Transverse colon (tissue), 4 donors: ENCODE results near the gene ANO4. TPM values are rescaled to one million over a fixed set of nuclear protein-coding genes. Genes with fewer than 3 reads are reported as not detected.

Experiments
- DNase-seq: peaks from one replicate; pipeline ENCODE4 v3.0.0-alpha.2; 2019
- H3K27ac ChIP-seq, 4 donors: fragments of 200-600 bp; sonication (generic); 2 replicates each; pipeline ENCODE4 v1.5.1; 2016 to 2018; ENCODE audit warnings: inconsistent platforms in 4 of 4
- H3K27me3 ChIP-seq: fragments of 200-600 bp; sonication (generic); 2 replicates; pipeline ENCODE4 v1.5.1; 2017; ENCODE audit warnings: inconsistent platforms
- H3K36me3 ChIP-seq, 4 donors: fragments of 200-600 bp; sonication (generic); 2 replicates each; pipeline ENCODE4 v1.5.1; 2017 to 2019; ENCODE audit warnings: inconsistent platforms in 4 of 4
- H3K4me1 ChIP-seq, 4 donors: fragments of 200-600 bp; sonication (generic); 2 replicates each; pipeline ENCODE4 v1.5.1; 2017 to 2020; ENCODE audit warnings: inconsistent platforms in 4 of 4
- H3K4me3 ChIP-seq, 4 donors: fragments of 200-600 bp; sonication (generic); 1 replicate in 1 of 4; 2 replicates in 3 of 4; pipeline versions ENCODE4 v1.5.1 to v1.6.1; 2017 to 2019; ENCODE audit warnings: inconsistent platforms in 4 of 4
- H3K9me3 ChIP-seq, 2 donors: fragments of 200-600 bp; sonication (generic); 2 replicates each; pipeline ENCODE4 v1.5.1; 2017 to 2019; ENCODE audit warnings: inconsistent platforms in 2 of 2
- CTCF ChIP-seq, 5 experiments: fragments of 200-600 bp in 3 of 5; fragments of 450-650 bp in 2 of 5; sonication (generic) in 3 of 5; IDR thresholded peaks; 1 replicate in 2 of 5; 2 replicates in 3 of 5; pipeline ENCODE4 v1.5.1; 2016 to 2017; ENCODE audit warnings: antibody characterized with exemption in 5 of 5, inconsistent platforms in 3 of 5, mild to moderate bottlenecking in 2 of 5, moderate library complexity in 1 of 5
- EP300 ChIP-seq: sonication (generic); formaldehyde crosslinking; IDR thresholded peaks from one replicate; pipeline ENCODE4 v1.6.1; 2017; ENCODE audit warnings: antibody characterized with exemption, low read depth
- POLR2A ChIP-seq: fragments of 450-650 bp; IDR thresholded peaks from one replicate; pipeline ENCODE4 v1.6.1; 2016; ENCODE audit warnings: antibody characterized with exemption, mild to moderate bottlenecking, moderate library complexity
- POLR2AphosphoS5 ChIP-seq, 3 donors: sonication (generic); formaldehyde crosslinking; IDR thresholded peaks; one replicate each; pipeline ENCODE4 v1.6.1; 2016; ENCODE audit warnings: antibody characterized with exemption in 3 of 3
- WGBS, 2 donors: methylation state at CpG; one replicate each; pipeline ENCODE4 v1.1.5; 2018; ENCODE audit warnings: low coverage in 1 of 2; 5-methylcytosine and 5-hydroxymethylcytosine counted together
- in situ Hi-C, 4 donors: fragments of 200-750 bp; cut with MboI; loops; one replicate each; pipeline versions ENCODE4 v1.15.0 to v1.15.1; 2017; ENCODE audit warnings: low sequenced_read_pairs in 3 of 4, low pct_ligation_motif_present in 1 of 4, low pct_unique_long_range_greater_than_20kb in 1 of 4
- intact Hi-C: fragments of 100-400 bp; cut with DNase I; formaldehyde crosslinking; loops from one replicate; pipeline ENCODE4 v1.15.1; 2023; ENCODE audit warnings: low total_unique reads
- total RNA-seq, 4 donors: library from RNA; depleted of rRNA; stranded (reverse); fragments of >200 nt; gene quantifications; one replicate each; pipeline ENCODE4 v1.1.0, GENCODE V29; 2016

The ANO4 gene
- total RNA-seq, 4 donors from 2014 or later = 0.14 TPM; not detected in 3

GRCh38 chr12:100954118-100954517 is 159.5 kb downstream of the ANO4 start:
- in situ Hi-C loops = no loop called here

GRCh38 chr12:100955139-100955538 is 160.6 kb downstream of the ANO4 start:
- in situ Hi-C loops = no loop called here
- DNase-seq = no peak
- H3K4me3 ChIP-seq = no peak overlapping the region
- no peaks in the 10 kb centered on the region for H3K27me3 ChIP-seq
- 69 to 96% methylated on average over 3 to 4 of the region's 4 CpGs for WGBS, 2 donors
- TF ChIP-seq CTCF (IDR thresholded peaks at IDR 0.05) (no peak), POLR2AphosphoS5 (IDR thresholded peaks at IDR 0.05) (no peak), EP300 (no peak), POLR2A (no peak)
- intact Hi-C loops = no loop called here
- H3K4me1 ChIP-seq = no peaks in the 10 kb centered on the region
- H3K36me3 ChIP-seq = no peaks in the 10 kb centered on the region
- H3K27ac ChIP-seq = no peak overlapping the region
- no peaks in the 10 kb centered on the region for H3K9me3 ChIP-seq

More at GRCh38 chr12:100954118-100954517, 159.5 kb downstream of the ANO4 start:
- intact Hi-C loops = no loop called here
- Histone ChIP-seq H3K9me3 (no peaks in the 10 kb centered on the region), H3K4me1 (no peaks in the 10 kb centered on the region), H3K27me3 (no peaks in the 10 kb centered on the region), H3K4me3 (no peak overlapping the region), H3K27ac (no peak overlapping the region), H3K36me3 (no peaks in the 10 kb centered on the region)
- no peak for DNase-seq
- TF ChIP-seq POLR2AphosphoS5 (IDR thresholded peaks at IDR 0.05) (no peak), CTCF (IDR thresholded peaks at IDR 0.05) (no peak), EP300 (no peak), POLR2A (no peak)
- WGBS, 2 donors = 84 to 100% methylated on average over 1 to 3 of the region's 3 CpGs

GRCh38 chr12:100956311-100956852 is 161.8 kb downstream of the ANO4 start:
- Histone ChIP-seq H3K27me3 (no peaks in the 10 kb centered on the region), H3K4me1 (no peaks in the 10 kb centered on the region), H3K36me3 (no peaks in the 10 kb centered on the region), H3K4me3 (no peak overlapping the region), H3K27ac (no peak overlapping the region), H3K9me3 (no peaks in the 10 kb centered on the region)
- in situ Hi-C loops (no loop called here), intact Hi-C loops (no loop called here)
- 85 to 91% methylated on average over 4 to 5 of the region's 5 CpGs for WGBS, 2 donors
- no peak for TF ChIP-seq POLR2AphosphoS5 (IDR thresholded peaks at IDR 0.05)
- no peak for TF ChIP-seq CTCF (IDR thresholded peaks at IDR 0.05)
- no peak for TF ChIP-seq EP300
- no peak for TF ChIP-seq POLR2A
- DNase-seq = no peak

- TF ChIP-seq EP300 = no peak
- TF ChIP-seq CTCF (IDR thresholded peaks at IDR 0.05) = no peak
- TF ChIP-seq POLR2A = no peak
- TF ChIP-seq POLR2AphosphoS5 (IDR thresholded peaks at IDR 0.05) = no peak
- Histone ChIP-seq H3K9me3 (no peaks in the 10 kb centered on the region), H3K36me3 (no peaks in the 10 kb centered on the region), H3K27me3 (no peaks in the 10 kb centered on the region), H3K27ac (no peak overlapping the region), H3K4me1 (no peaks in the 10 kb centered on the region), H3K4me3 (no peak overlapping the region)
- WGBS, 2 donors = 33% methylated on average over 1 of the region's 1 CpG; no CpG with 5 or more reads in 1 of the 2 donors
- DNase-seq = no peak
- intact Hi-C loops (no loop called here), in situ Hi-C loops (no loop called here)
Measured at GRCh38 chr12:100959481-100959880, 164.9 kb downstream of the ANO4 start.
